ENCODE results near the gene MBNL2. TPM values are rescaled to one million over a fixed set of nuclear protein-coding genes. Genes with fewer than 3 reads are reported as not detected.

Gene MBNL2
- total RNA-seq, 3 donors from 2014 or later (not counting 1 experiment from before 2014, with no cell fraction given), result 30.9 to 38.3 (median 33.1) TPM

DNA sequence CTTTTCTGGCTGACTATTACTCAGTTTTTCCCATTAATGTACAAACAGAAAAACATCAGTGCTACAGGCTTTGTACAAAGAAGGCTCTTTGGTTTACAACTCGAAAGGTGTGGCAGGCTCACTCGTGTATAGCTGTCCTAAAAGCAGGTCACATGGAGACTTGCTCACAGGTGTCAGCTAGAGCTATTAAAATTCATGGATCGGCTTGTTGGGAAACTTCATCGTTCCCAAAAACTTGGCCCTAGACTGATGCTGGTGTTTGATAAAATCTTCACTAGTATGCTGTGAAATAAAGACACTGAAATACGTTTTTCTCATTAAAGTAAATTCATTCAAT lies 64.9 kb downstream of the MBNL2 start:
- H3K27me3 Mint-ChIP-seq (ENCODE audit: low read depth in 2 of 2), result no peaks in the 10 kb centered on the region
- TF ChIP-seq, protein P1, sequence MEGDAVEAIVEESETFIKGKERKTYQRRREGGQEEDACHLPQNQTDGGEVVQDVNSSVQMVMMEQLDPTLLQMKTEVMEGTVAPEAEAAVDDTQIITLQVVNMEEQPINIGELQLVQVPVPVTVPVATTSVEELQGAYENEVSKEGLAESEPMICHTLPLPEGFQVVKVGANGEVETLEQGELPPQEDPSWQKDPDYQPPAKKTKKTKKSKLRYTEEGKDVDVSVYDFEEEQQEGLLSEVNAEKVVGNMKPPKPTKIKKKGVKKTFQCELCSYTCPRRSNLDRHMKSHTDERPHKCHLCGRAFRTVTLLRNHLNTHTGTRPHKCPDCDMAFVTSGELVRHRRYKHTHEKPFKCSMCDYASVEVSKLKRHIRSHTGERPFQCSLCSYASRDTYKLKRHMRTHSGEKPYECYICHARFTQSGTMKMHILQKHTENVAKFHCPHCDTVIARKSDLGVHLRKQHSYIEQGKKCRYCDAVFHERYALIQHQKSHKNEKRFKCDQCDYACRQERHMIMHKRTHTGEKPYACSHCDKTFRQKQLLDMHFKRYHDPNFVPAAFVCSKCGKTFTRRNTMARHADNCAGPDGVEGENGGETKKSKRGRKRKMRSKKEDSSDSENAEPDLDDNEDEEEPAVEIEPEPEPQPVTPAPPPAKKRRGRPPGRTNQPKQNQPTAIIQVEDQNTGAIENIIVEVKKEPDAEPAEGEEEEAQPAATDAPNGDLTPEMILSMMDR (IDR thresholded peaks at IDR 0.05), result no peak
- no peaks in the 10 kb centered on the region for H3K9me3 Mint-ChIP-seq
- intact Hi-C loops (cut with micrococcal nuclease), result no loop called here
- DNase-seq (no peak), ATAC-seq (no peak)
- no peak overlapping the region for H3K27ac Mint-ChIP-seq
- Histone ChIP-seq H3K4me1 (ENCODE audit: control insufficient read depth, insufficient read depth, low read length) (no peaks in the 10 kb centered on the region), H3K4me3 (ENCODE audit: low read length) (no peak overlapping the region), H3K36me3 (ENCODE audit: control insufficient read depth, insufficient read depth, low read length) (no peaks in the 10 kb centered on the region), H3K27me3 (ENCODE audit: control insufficient read depth, insufficient read depth, low read length) (no peaks in the 10 kb centered on the region), H3K9me3 (ENCODE audit: control insufficient read depth, insufficient read depth, low read length) (no peaks in the 10 kb centered on the region), H3K27ac (ENCODE audit: low read length) (no peak overlapping the region)
- 88% methylated on average over 4 of the region's 5 CpGs for WGBS (ENCODE audit: insufficient coverage)
- H3K4me3 Mint-ChIP-seq, result no peak overlapping the region
- no peaks in the 10 kb centered on the region for H3K36me3 Mint-ChIP-seq
- peaks cover 45 to 52% of the 10 kb centered on the region in 2 donors for H3K4me1 Mint-ChIP-seq

DNA sequence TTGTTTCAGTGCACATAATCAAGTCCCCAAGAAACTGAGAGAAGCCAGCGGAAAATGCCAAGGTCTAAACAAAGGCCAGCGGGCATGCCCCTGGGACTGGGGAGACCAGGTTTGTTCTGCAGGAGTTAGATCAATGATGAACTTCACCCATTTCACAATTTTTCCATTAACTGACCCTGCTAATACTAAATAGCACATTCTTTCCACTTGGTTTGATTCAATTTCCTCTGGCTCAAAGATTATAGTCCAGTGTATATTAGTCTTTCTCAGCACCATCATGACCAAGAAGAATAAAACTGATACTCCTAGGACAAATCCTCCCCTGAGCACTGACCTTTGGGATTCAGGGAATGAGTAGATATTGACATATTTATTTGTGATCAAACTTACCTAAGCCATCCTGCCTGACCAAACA lies 66.4 kb downstream of the MBNL2 start:
- Histone ChIP-seq H3K4me1 (ENCODE audit: control insufficient read depth, insufficient read depth, low read length) (no peaks in the 10 kb centered on the region), H3K9me3 (ENCODE audit: control insufficient read depth, insufficient read depth, low read length) (no peaks in the 10 kb centered on the region), H3K27me3 (ENCODE audit: control insufficient read depth, insufficient read depth, low read length) (no peaks in the 10 kb centered on the region), H3K4me3 (ENCODE audit: low read length) (no peak overlapping the region), H3K36me3 (ENCODE audit: control insufficient read depth, insufficient read depth, low read length) (no peaks in the 10 kb centered on the region), H3K27ac (ENCODE audit: low read length) (no peak overlapping the region)
- H3K9me3 Mint-ChIP-seq, result no peaks in the 10 kb centered on the region
- 94% methylated on average over 2 of the region's 2 CpGs for WGBS (ENCODE audit: insufficient coverage)
- peaks cover 34 to 40% of the 10 kb centered on the region in 2 donors for H3K4me1 Mint-ChIP-seq
- no peak for DNase-seq
- intact Hi-C loops (cut with micrococcal nuclease), result no loop called here
- ATAC-seq, result no peak
- no peak overlapping the region for H3K4me3 Mint-ChIP-seq
- H3K27me3 Mint-ChIP-seq (ENCODE audit: low read depth in 2 of 2), result no peaks in the 10 kb centered on the region
- TF ChIP-seq, protein P1 (IDR thresholded peaks at IDR 0.05), result no peak
- H3K36me3 Mint-ChIP-seq, result no peaks in the 10 kb centered on the region
- no peak overlapping the region for H3K27ac Mint-ChIP-seq

DNA sequence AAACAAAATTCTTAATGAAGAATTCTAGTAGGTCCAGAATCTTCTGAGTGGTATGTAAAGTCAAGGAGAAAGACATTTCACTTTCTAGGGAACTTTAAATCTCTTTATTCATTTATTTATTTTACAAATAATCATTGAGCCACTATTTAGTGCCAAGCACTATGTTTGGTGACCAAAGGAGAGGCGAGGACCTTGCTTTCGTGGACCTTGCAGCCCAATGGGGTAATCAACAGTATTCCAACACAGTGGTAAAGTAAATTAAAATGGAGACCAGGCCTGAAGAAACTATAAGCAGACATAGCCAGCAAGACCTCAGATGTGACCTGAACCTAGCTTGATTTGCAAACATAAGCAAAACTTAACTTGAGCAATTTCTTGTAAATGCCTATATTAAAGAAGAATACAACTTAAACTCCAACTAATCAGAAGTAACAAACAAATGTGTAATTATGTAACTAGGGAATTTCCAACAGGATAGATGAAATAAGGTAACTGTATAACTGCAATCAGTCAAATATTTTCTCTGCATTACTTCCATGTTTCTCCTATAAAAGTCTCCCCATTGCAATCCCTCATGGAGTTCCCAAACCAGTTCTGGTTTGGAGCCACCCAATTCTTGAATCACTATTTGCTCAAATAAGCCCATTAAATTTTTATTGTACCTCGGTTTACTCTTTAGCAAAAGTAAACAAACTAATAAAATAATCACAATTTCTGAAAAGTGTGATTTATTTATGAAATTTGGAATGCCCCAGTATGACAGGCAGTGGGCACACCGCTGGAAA lies 67.6 kb downstream of the MBNL2 start:
- H3K36me3 ChIP-seq (ENCODE audit: control insufficient read depth, insufficient read depth, low read length), result no peaks in the 10 kb centered on the region
- no peaks in the 10 kb centered on the region for H3K9me3 Mint-ChIP-seq
- no peak overlapping the region for H3K4me3 ChIP-seq (ENCODE audit: low read length)
- ATAC-seq (no peak), DNase-seq (no peak)
- H3K27me3 Mint-ChIP-seq (ENCODE audit: low read depth in 2 of 2), result no peaks in the 10 kb centered on the region
- no peak overlapping the region for H3K27ac ChIP-seq (ENCODE audit: low read length)
- peaks cover 25 to 34% of the 10 kb centered on the region in 2 donors for H3K4me1 Mint-ChIP-seq
- no peak overlapping the region for H3K4me3 Mint-ChIP-seq
- H3K9me3 ChIP-seq (ENCODE audit: control insufficient read depth, insufficient read depth, low read length), result no peaks in the 10 kb centered on the region
- WGBS (ENCODE audit: insufficient coverage), result 97% methylated on average over 3 of the region's 4 CpGs
- no peak overlapping the region for H3K27ac Mint-ChIP-seq
- H3K27me3 ChIP-seq (ENCODE audit: control insufficient read depth, insufficient read depth, low read length), result no peaks in the 10 kb centered on the region
- intact Hi-C loops (cut with micrococcal nuclease), result no loop called here
- H3K36me3 Mint-ChIP-seq, result no peaks in the 10 kb centered on the region
- no peaks in the 10 kb centered on the region for H3K4me1 ChIP-seq (ENCODE audit: control insufficient read depth, insufficient read depth, low read length)
- TF ChIP-seq, protein P1 (IDR thresholded peaks at IDR 0.05), result no peak
